Choroid plexus epithelial cell (primary cell): ENCODE measurements around the gene CCT4.
A peak's percentile ranks its signal among the peaks of the same experiment; 100 is the strongest.
"Not testable (repeated sequence)": the region's sequence is repeated elsewhere in the genome, so short reads cannot be mapped to it uniquely, and the experiment has no call there.

Experiments
- DNase-seq: peaks from one replicate; pipeline ENCODE4 v3.0.0-alpha.2; 2010; ENCODE audit warnings: low read depth
- H3K4me3 ChIP-seq: 2 replicates; pipeline ENCODE4 v1.5.1; 2011; ENCODE audit warnings: low read depth, mild to moderate bottlenecking, control low read depth, low read length, moderate library complexity
- TF ChIP-seq, protein P1 (sequence below): conservative IDR thresholded peaks from 2 replicates; pipeline ENCODE4 v1.5.1; 2011; ENCODE audit warnings: low read depth, mild to moderate bottlenecking, control low read depth, inconsistent platforms, low read length, moderate library complexity

The CCT4 gene

DNA sequence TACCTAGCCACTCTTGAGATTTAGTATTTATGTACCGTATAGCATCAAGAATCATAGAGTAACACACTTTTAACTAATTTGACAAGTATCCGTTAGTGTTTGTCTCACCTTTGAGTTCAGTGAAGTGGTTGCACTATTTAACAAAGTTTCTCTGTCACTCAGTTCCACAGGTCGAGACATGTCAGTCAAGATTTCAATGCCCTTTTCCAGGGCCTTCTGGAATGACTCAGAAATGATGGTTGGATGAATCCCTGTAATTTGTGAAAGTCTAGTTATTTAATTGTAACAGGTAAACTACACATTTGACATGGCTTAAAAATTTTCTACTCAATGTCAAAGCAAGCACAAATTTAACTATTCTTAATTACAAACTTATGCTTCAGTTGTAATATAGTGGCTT is 9.7 kb downstream of the CCT4 start:
- no peak overlapping the region for H3K4me3 ChIP-seq
- DNase-seq: no peak
- TF ChIP-seq, protein P1, sequence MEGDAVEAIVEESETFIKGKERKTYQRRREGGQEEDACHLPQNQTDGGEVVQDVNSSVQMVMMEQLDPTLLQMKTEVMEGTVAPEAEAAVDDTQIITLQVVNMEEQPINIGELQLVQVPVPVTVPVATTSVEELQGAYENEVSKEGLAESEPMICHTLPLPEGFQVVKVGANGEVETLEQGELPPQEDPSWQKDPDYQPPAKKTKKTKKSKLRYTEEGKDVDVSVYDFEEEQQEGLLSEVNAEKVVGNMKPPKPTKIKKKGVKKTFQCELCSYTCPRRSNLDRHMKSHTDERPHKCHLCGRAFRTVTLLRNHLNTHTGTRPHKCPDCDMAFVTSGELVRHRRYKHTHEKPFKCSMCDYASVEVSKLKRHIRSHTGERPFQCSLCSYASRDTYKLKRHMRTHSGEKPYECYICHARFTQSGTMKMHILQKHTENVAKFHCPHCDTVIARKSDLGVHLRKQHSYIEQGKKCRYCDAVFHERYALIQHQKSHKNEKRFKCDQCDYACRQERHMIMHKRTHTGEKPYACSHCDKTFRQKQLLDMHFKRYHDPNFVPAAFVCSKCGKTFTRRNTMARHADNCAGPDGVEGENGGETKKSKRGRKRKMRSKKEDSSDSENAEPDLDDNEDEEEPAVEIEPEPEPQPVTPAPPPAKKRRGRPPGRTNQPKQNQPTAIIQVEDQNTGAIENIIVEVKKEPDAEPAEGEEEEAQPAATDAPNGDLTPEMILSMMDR: no peak

DNA sequence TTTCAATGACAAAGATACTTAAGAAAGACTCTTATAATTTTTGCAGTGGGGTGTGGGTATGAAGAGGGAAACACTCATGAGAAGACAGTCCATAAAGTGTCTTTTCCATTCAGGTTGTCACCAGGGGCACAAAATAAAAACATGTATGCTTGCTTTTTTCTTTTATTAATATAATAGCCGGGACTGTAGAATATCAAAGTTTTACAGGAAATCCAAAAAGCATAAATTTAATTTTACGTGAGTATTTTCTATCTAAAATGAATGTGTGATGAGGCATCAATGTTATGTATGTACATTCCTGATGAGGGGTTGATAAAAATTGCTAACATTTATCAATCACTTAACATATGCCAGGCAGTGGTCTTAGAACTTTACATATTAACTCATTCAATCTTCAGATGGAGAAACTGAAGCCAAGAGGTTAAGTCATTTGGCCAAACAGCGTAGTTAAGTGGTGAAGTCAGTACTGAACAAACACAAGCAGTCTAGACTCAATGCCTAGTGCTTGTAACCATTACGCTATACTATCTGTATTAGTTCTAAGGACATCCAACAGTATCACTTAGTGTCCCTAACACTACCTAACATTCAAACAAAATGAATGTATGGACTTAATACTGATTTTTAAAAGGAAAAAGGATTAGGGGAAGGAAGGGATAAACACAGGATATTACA is 10.7 kb downstream of the CCT4 start:
- H3K4me3 ChIP-seq: no peak overlapping the region
- DNase-seq: no peak
- TF ChIP-seq, protein P1: no peak

DNA sequence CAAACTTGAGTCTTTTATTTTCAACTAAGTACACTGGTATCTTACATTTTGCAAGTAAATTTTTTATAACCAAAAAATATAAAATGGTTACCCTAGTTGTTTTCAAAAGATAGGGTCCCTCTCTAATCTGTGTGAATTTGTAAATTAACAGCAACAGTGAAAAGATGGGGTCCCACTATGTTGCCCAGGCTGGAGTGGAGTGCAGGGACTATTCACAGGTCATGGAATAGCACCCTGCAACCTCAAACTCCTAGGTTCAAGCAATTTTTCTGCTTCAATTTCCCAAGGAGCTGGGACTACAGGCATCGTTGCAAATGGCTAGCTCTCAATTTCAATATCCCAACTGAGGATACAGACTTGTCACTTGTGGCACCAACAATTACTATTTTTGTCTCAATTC is 12.1 kb downstream of the CCT4 start:
- H3K4me3 ChIP-seq: no peak overlapping the region
- no peak for DNase-seq
- TF ChIP-seq, protein P1: no peak

DNA sequence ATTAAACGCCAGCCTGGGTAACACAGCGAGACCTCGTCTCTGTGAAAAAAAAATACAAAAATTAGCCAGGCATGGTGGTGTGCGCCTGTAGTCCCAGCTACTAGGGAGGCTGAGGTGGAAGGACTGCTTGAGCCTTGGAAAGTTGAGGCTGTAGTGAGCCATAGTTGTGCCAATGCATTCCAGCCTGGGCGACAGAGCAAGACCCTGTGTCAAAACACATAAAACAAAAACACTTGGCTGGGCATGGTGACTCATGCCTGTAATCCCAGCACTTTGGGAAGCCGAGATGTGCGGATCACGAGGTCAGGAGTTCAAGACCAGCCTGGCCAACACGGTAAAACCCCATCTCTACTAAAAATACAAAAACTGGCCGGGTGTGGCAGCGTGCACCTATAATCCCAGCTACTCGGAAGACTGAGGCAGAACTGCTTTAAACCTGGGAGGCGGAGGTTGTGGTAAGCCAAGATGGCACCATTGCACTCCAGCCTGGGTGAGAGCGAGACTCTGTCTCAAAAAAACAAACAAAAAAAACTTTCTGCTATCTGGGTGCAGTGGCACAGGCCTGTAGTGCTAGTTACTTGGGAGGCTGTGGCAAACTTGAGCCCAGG is 21.9 kb downstream of the CCT4 start:
- not testable (repeated sequence) for DNase-seq, H3K4me3 ChIP-seq

DNA sequence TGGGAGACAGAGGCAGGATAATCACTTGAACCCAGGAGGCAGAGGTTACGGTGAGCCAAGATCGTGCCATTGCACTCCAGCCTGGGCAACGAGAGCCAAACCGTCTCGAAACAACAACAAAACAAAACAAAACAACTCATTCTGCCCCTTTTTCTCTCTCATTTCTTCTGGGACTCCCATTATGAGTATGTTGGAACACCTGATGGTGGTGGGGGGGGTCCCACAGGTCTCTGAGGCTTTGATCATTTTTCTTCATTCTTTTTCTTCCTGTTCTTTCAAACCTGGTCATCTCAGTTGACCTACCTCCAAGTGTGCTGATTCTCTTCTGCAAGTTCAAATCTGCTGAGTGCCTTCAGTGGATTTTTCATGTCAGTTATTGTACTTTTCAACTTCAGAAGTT is 26.4 kb downstream of the CCT4 start:
- no peak overlapping the region for H3K4me3 ChIP-seq
- DNase-seq: no peak
- TF ChIP-seq, protein P1: no peak

DNA sequence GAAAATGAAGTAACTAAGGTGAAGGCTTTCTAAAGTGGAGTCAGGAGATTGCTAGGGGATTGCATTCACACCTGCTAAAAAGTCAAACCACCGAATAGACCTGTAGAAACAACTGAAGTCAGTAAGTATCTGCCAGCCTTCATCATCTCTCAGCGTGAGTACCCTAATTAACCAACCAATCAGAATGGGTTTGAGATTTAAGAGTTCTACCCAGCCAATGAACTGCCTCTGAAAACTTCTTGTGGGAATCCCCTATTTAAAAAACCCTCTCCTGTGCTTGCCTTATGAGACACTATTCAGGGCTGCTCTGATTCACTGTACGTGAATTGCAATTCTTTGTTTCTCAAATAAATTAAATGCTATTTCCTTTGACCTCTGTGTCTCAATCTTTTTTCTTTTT is 31.2 kb downstream of the CCT4 start:
- no peak for DNase-seq
- TF ChIP-seq, protein P1: no peak
- H3K4me3 ChIP-seq: no peak overlapping the region

DNA sequence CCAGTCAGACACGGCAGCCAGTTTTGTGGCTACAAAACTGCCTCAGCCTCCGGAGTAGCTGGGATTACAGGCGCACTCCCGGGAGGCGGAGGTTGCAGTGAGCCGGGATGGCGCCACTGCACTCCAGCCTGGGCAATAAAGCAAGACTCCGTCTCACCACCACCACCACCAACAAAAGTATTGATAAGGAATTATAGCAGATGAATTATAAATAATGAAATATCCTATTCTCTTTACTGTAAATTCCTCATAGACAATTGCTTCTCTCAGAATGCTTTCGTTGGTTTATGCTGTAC is 33.2 kb downstream of the CCT4 start:
- DNase-seq: no peak
- TF ChIP-seq, protein P1: no peak
- peak overlapping the region; percentile 97 for H3K4me3 ChIP-seq
